ENCODE data around the gene SH2D1B. TPM values are rescaled to one million over a fixed set of nuclear protein-coding genes. Genes with fewer than 3 reads are reported as not detected.

SH2D1B gene
- total RNA-seq, 1 donor from 2014 or later = 0.40 TPM

GRCh38 chr1:162404550-162405160 is 7.3 kb downstream of the SH2D1B start:
- ATAC-seq = peak; percentile 43
- no peak for DNase-seq
- intact Hi-C loops (cut with micrococcal nuclease) = no loop called here

GRCh38 chr1:162400790-162401355 is 11.1 kb downstream of the SH2D1B start:
- ATAC-seq = no peak
- intact Hi-C loops (cut with micrococcal nuclease) = no loop called here
- DNase-seq = no peak

- intact Hi-C loops (cut with micrococcal nuclease) = no loop called here
- no peak for DNase-seq
- no peak for ATAC-seq
Measured at GRCh38 chr1:162398999-162399580, 12.8 kb downstream of the SH2D1B start.

- no peak for DNase-seq
- intact Hi-C loops (cut with micrococcal nuclease) = no loop called here
Measured at GRCh38 chr1:162397943-162398560, 13.9 kb downstream of the SH2D1B start.

GRCh38 chr1:162397039-162397448 is 14.9 kb downstream of the SH2D1B start:
- ATAC-seq (no peak), DNase-seq (no peak)
- intact Hi-C loops (cut with micrococcal nuclease) = no loop called here

More at GRCh38 chr1:162397943-162398560, 13.9 kb downstream of the SH2D1B start:
- ATAC-seq = no peak

- DNase-seq (no peak), ATAC-seq (no peak)
- intact Hi-C loops (cut with micrococcal nuclease) = no loop called here
Measured at GRCh38 chr1:162396201-162396906, 15.6 kb downstream of the SH2D1B start.

- DNase-seq (no peak), ATAC-seq (peak; percentile 41)
- intact Hi-C loops (cut with micrococcal nuclease) = loop anchor here (5.0 kb wide), 1 partner anchor 335 kb away; no protein-coding TSS in a partner anchor
Measured at GRCh38 chr1:162391790-162392563, 20.0 kb downstream of the SH2D1B start.

GRCh38 chr1:162390396-162391185 is 21.3 kb downstream of the SH2D1B start:
- ATAC-seq = no peak
- no peak for DNase-seq

GRCh38 chr1:162389971-162390370 is 22.0 kb downstream of the SH2D1B start:
- ATAC-seq (no peak), DNase-seq (no peak)
- intact Hi-C loops (cut with micrococcal nuclease) = loop anchor here (5.0 kb wide), 1 partner anchor 333 kb away; no protein-coding TSS in a partner anchor

More at GRCh38 chr1:162390396-162391185, 21.3 kb downstream of the SH2D1B start:
- intact Hi-C loops (cut with micrococcal nuclease) = loop anchor here (5.0 kb wide), 1 partner anchor 333 kb away; no protein-coding TSS in a partner anchor

GRCh38 chr1:162389021-162389818 is 22.7 kb downstream of the SH2D1B start:
- no peak for ATAC-seq
- intact Hi-C loops (cut with micrococcal nuclease) = no loop called here
- DNase-seq = no peak

- peak; percentile 46 for ATAC-seq
- intact Hi-C loops (cut with micrococcal nuclease) = no loop called here
- DNase-seq = peak; percentile 26
Measured at GRCh38 chr1:162388615-162389014, 23.3 kb downstream of the SH2D1B start.

GRCh38 chr1:162388083-162388594 is 23.8 kb downstream of the SH2D1B start:
- no peak for DNase-seq
- ATAC-seq = no peak
- intact Hi-C loops (cut with micrococcal nuclease) = no loop called here

GRCh38 chr1:162387226-162388082 is 24.5 kb downstream of the SH2D1B start:
- intact Hi-C loops (cut with micrococcal nuclease) = no loop called here
- no peak for ATAC-seq
- DNase-seq = no peak

- intact Hi-C loops (cut with micrococcal nuclease) = no loop called here
- ATAC-seq (no peak), DNase-seq (no peak)
Measured at GRCh38 chr1:162386292-162387225, 25.4 kb downstream of the SH2D1B start.

- no peak for ATAC-seq
- intact Hi-C loops (cut with micrococcal nuclease) = no loop called here
- no peak for DNase-seq
Measured at GRCh38 chr1:162385702-162386101, 26.2 kb downstream of the SH2D1B start.
